Breast epithelium (tissue), 3 donors: Measurements from ENCODE around the gene OSBPL5.
"Not testable (repeated sequence)": the region's sequence is repeated elsewhere in the genome, so short reads cannot be mapped to it uniquely, and the experiment has no call there.

Experiments used
- CTCF ChIP-seq, 3 donors: fragments of 450-650 bp; IDR thresholded peaks; one replicate each; pipeline ENCODE4 v1.5.1; 2016 to 2017; ENCODE audit warnings: antibody characterized with exemption in 3 of 3, mild to moderate bottlenecking in 3 of 3, moderate library complexity in 3 of 3
- POLR2AphosphoS5 ChIP-seq, 3 donors: sonication (generic); formaldehyde crosslinking; IDR thresholded peaks; one replicate each; pipeline ENCODE4 v1.6.1; 2017; ENCODE audit warnings: antibody characterized with exemption in 3 of 3

- TF ChIP-seq CTCF, POLR2AphosphoS5 (IDR thresholded peaks at IDR 0.05): not testable (repeated sequence)
Measured at GRCh38 chr11:3064709-3065108, 100.4 kb downstream of the OSBPL5 start.
